Measurements from ENCODE around the gene MTNR1A.

The MTNR1A gene

GRCh38 chr4:186502231-186502630 is 53.1 kb downstream of the MTNR1A start:
- no peaks in the 10 kb centered on the region for H3K4me1 ChIP-seq (ENCODE audit: control insufficient read depth in 1 of 2, insufficient read depth in 1 of 2, low read depth in 1 of 2, low read length in 1 of 2)
- no peak overlapping the region for H3K4me3 ChIP-seq (ENCODE audit: low read depth in 1 of 2, low read length in 1 of 2)
- no peak for TF ChIP-seq CTCF (IDR thresholded peaks at IDR 0.05)
- H3K27ac ChIP-seq = no peak overlapping the region
- H3K36me3 ChIP-seq = no peaks in the 10 kb centered on the region
- H3K27me3 ChIP-seq = no peaks in the 10 kb centered on the region
- H3K9me3 ChIP-seq = no peaks in the 10 kb centered on the region

- no peaks in the 10 kb centered on the region for H3K9me3 ChIP-seq
- no peaks in the 10 kb centered on the region for H3K27me3 ChIP-seq
- no peak for TF ChIP-seq CTCF (IDR thresholded peaks at IDR 0.05)
- H3K4me3 ChIP-seq (ENCODE audit: low read depth in 1 of 2, low read length in 1 of 2) = no peak overlapping the region
- H3K27ac ChIP-seq = no peak overlapping the region
- H3K4me1 ChIP-seq (ENCODE audit: control insufficient read depth in 1 of 2, insufficient read depth in 1 of 2, low read depth in 1 of 2, low read length in 1 of 2) = no peaks in the 10 kb centered on the region
- no peaks in the 10 kb centered on the region for H3K36me3 ChIP-seq
Measured at GRCh38 chr4:186501554-186501953, 53.8 kb downstream of the MTNR1A start.

- Histone ChIP-seq H3K9me3 (no peaks in the 10 kb centered on the region), H3K4me1 (ENCODE audit: control insufficient read depth in 1 of 2, insufficient read depth in 1 of 2, low read depth in 1 of 2, low read length in 1 of 2) (no peaks in the 10 kb centered on the region), H3K36me3 (no peaks in the 10 kb centered on the region), H3K4me3 (ENCODE audit: low read depth in 1 of 2, low read length in 1 of 2) (no peak overlapping the region), H3K27ac (no peak overlapping the region), H3K27me3 (no peaks in the 10 kb centered on the region)
- TF ChIP-seq CTCF (IDR thresholded peaks at IDR 0.05) = no peak
Measured at GRCh38 chr4:186500721-186501304, 54.6 kb downstream of the MTNR1A start.

GRCh38 chr4:186499467-186499866 is 55.9 kb downstream of the MTNR1A start:
- no peak overlapping the region for H3K4me3 ChIP-seq (ENCODE audit: low read depth in 1 of 2, low read length in 1 of 2)
- no peak overlapping the region for H3K27ac ChIP-seq
- no peaks in the 10 kb centered on the region for H3K36me3 ChIP-seq
- no peaks in the 10 kb centered on the region for H3K27me3 ChIP-seq
- no peaks in the 10 kb centered on the region for H3K4me1 ChIP-seq (ENCODE audit: control insufficient read depth in 1 of 2, insufficient read depth in 1 of 2, low read depth in 1 of 2, low read length in 1 of 2)
- H3K9me3 ChIP-seq = no peaks in the 10 kb centered on the region
- TF ChIP-seq CTCF (IDR thresholded peaks at IDR 0.05) = no peak

- H3K27ac ChIP-seq = no peak overlapping the region
- no peaks in the 10 kb centered on the region for H3K4me1 ChIP-seq (ENCODE audit: control insufficient read depth in 1 of 2, insufficient read depth in 1 of 2, low read depth in 1 of 2, low read length in 1 of 2)
- H3K27me3 ChIP-seq = no peaks in the 10 kb centered on the region
- H3K4me3 ChIP-seq (ENCODE audit: low read depth in 1 of 2, low read length in 1 of 2) = no peak overlapping the region
- H3K36me3 ChIP-seq = no peaks in the 10 kb centered on the region
- no peak for TF ChIP-seq CTCF (IDR thresholded peaks at IDR 0.05)
- H3K9me3 ChIP-seq = no peaks in the 10 kb centered on the region
Measured at GRCh38 chr4:186497043-186497442, 58.3 kb downstream of the MTNR1A start.

GRCh38 chr4:186494496-186494895 is 60.9 kb downstream of the MTNR1A start:
- Histone ChIP-seq H3K27me3 (no peaks in the 10 kb centered on the region), H3K9me3 (no peaks in the 10 kb centered on the region)

More at GRCh38 chr4:186494496-186494895, 60.9 kb downstream of the MTNR1A start:
- no peaks in the 10 kb centered on the region for H3K4me1 ChIP-seq (ENCODE audit: control insufficient read depth in 1 of 2, insufficient read depth in 1 of 2, low read depth in 1 of 2, low read length in 1 of 2)
- H3K4me3 ChIP-seq (ENCODE audit: low read depth in 1 of 2, low read length in 1 of 2) = no peak overlapping the region
- TF ChIP-seq CTCF (IDR thresholded peaks at IDR 0.05) = no peak
- H3K36me3 ChIP-seq = no peaks in the 10 kb centered on the region
- no peak overlapping the region for H3K27ac ChIP-seq
